Measurements from ENCODE around the gene NR4A1.

Gene NR4A1

DNA sequence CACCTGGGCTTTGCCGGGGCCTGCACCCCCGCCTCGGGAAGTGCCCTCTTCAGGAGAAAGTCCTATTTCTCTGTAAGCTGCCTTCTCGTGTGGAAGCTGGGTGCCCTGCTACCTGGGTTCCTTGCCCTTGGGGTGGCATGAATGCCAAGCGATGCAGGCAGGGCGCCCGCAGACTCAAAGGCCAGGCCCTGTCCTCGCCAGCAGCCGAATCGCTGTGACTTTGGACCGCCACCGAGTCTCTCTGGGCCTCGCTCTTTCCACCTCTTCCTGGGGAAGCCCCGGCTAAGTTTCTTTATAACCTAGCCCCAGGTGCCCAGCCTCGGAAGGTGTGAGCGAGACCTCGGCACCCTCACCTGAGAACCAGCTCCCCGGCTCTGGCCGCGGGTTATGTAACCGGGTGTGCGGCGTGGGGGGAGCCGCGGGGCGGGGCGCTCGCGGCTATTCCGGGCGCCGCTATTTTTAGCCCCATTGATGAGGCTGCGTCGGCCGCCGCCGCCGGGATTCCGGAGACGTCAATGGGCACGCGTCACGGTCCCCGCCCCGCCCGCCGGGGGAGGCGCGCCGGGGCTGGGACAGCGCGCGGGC, 14.6 kb upstream of the NR4A1 start:
- DNase-seq (ENCODE audit: low read depth, low spot score): no peak
- Histone ChIP-seq H3K4me3 (ENCODE audit: insufficient read length, low read depth) (peak overlapping the region; percentile 33), H3K27me3 (ENCODE audit: insufficient read depth, insufficient read length) (peaks cover 42% of the 10 kb centered on the region), H3K9ac (ENCODE audit: insufficient read length, low read depth) (peak overlapping the region; percentile 65), H3K36me3 (ENCODE audit: insufficient read depth, insufficient read length, low read length) (no peaks in the 10 kb centered on the region), H3K9me3 (ENCODE audit: insufficient read depth, low read length) (no peaks in the 10 kb centered on the region), H3K4me1 (ENCODE audit: insufficient read depth, insufficient read length) (peaks cover 23% of the 10 kb centered on the region)
- no peak for TF ChIP-seq SUZ12 (IDR thresholded peaks at IDR 0.05; ENCODE audit: extremely low read depth, insufficient read depth, insufficient read length)
- TF ChIP-seq ZNF274 (IDR thresholded peaks at IDR 0.05; ENCODE audit: low read depth, low read length): no peak

DNA sequence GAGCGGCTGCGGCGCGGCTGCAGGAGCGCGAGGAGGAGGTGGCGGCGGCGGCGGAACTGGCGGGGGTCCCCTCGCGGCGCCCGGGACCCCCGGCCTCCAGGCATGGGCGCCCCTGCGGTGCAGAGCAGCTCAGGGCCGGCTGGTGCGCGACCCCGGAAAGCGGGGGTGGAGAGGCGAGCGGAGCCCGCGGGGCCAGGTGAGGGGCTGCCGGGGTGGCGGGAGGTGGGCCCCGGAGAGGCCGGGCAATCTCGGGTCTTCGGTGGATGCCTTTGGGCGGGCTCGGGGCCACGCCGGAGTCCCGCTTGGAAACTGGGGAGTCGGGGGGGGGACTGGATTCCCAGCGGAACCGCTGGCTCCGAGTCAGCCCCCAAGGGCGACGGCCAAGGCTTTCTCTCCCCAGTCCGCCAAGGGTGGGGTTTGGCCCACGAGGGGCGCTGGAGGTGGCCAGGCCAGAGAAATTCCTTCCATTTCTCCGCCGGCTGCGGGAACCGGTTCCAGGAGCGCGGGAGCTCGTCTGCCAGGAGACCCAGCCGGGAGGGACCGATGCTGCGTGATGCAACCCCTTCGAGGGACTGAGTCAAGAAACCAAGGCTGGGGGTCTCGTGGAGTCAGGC, 13.9 kb upstream of the NR4A1 start:
- no peak for DNase-seq (ENCODE audit: low read depth, low spot score)
- no peaks in the 10 kb centered on the region for H3K9me3 ChIP-seq (ENCODE audit: insufficient read depth, low read length)
- peaks cover 39% of the 10 kb centered on the region for H3K27me3 ChIP-seq (ENCODE audit: insufficient read depth, insufficient read length)
- peak overlapping the region; percentile 73 for H3K4me3 ChIP-seq (ENCODE audit: insufficient read length, low read depth)
- H3K9ac ChIP-seq (ENCODE audit: insufficient read length, low read depth): peak overlapping the region; percentile 80
- peaks cover 4% of the 10 kb centered on the region for H3K36me3 ChIP-seq (ENCODE audit: insufficient read depth, insufficient read length, low read length)
- H3K4me1 ChIP-seq (ENCODE audit: insufficient read depth, insufficient read length): peaks cover 23% of the 10 kb centered on the region
- TF ChIP-seq SUZ12 (IDR thresholded peaks at IDR 0.05; ENCODE audit: extremely low read depth, insufficient read depth, insufficient read length) (no peak), YY1 (IDR thresholded peaks at IDR 0.05; ENCODE audit: insufficient read depth, insufficient read length) (no peak), ZNF274 (IDR thresholded peaks at IDR 0.05; ENCODE audit: low read depth, low read length) (no peak)

- DNase-seq (ENCODE audit: low read depth, low spot score): no peak
- Histone ChIP-seq H3K9ac (ENCODE audit: insufficient read length, low read depth) (no peak overlapping the region), H3K27me3 (ENCODE audit: insufficient read depth, insufficient read length) (peaks cover 36% of the 10 kb centered on the region), H3K36me3 (ENCODE audit: insufficient read depth, insufficient read length, low read length) (peaks cover 15% of the 10 kb centered on the region), H3K4me1 (ENCODE audit: insufficient read depth, insufficient read length) (peaks cover 22% of the 10 kb centered on the region), H3K4me3 (ENCODE audit: insufficient read length, low read depth) (peak overlapping the region; percentile 3), H3K9me3 (ENCODE audit: insufficient read depth, low read length) (no peaks in the 10 kb centered on the region)
- no peak for TF ChIP-seq SUZ12 (IDR thresholded peaks at IDR 0.05; ENCODE audit: extremely low read depth, insufficient read depth, insufficient read length)
- no peak for TF ChIP-seq ZNF274 (IDR thresholded peaks at IDR 0.05; ENCODE audit: low read depth, low read length)
These were observed 12.8 kb upstream of the NR4A1 start for GRCh38 chr12:52038447-52038846.

- TF ChIP-seq YY1 (IDR thresholded peaks at IDR 0.05; ENCODE audit: insufficient read depth, insufficient read length) (no peak), SUZ12 (IDR thresholded peaks at IDR 0.05; ENCODE audit: extremely low read depth, insufficient read depth, insufficient read length) (no peak), ZNF274 (IDR thresholded peaks at IDR 0.05; ENCODE audit: low read depth, low read length) (no peak)
- no peaks in the 10 kb centered on the region for H3K9me3 ChIP-seq (ENCODE audit: insufficient read depth, low read length)
- peaks cover 18% of the 10 kb centered on the region for H3K4me1 ChIP-seq (ENCODE audit: insufficient read depth, insufficient read length)
- H3K9ac ChIP-seq (ENCODE audit: insufficient read length, low read depth): no peak overlapping the region
- H3K27me3 ChIP-seq (ENCODE audit: insufficient read depth, insufficient read length): peaks cover 10% of the 10 kb centered on the region
- peaks cover 33% of the 10 kb centered on the region for H3K36me3 ChIP-seq (ENCODE audit: insufficient read depth, insufficient read length, low read length)
- H3K4me3 ChIP-seq (ENCODE audit: insufficient read length, low read depth): no peak overlapping the region
- DNase-seq (ENCODE audit: low read depth, low spot score): no peak
These were observed 10.2 kb upstream of the NR4A1 start for GRCh38 chr12:52041035-52041434.

- H3K4me1 ChIP-seq (ENCODE audit: insufficient read depth, insufficient read length): peaks cover 12% of the 10 kb centered on the region
- H3K9me3 ChIP-seq (ENCODE audit: insufficient read depth, low read length): no peaks in the 10 kb centered on the region
- no peak overlapping the region for H3K9ac ChIP-seq (ENCODE audit: insufficient read length, low read depth)
- no peak for DNase-seq (ENCODE audit: low read depth, low spot score)
- no peak overlapping the region for H3K4me3 ChIP-seq (ENCODE audit: insufficient read length, low read depth)
- peaks cover 3% of the 10 kb centered on the region for H3K27me3 ChIP-seq (ENCODE audit: insufficient read depth, insufficient read length)
- TF ChIP-seq YY1 (IDR thresholded peaks at IDR 0.05; ENCODE audit: insufficient read depth, insufficient read length): no peak
- TF ChIP-seq SUZ12 (IDR thresholded peaks at IDR 0.05; ENCODE audit: extremely low read depth, insufficient read depth, insufficient read length): no peak
- no peak for TF ChIP-seq ZNF274 (IDR thresholded peaks at IDR 0.05; ENCODE audit: low read depth, low read length)
- H3K36me3 ChIP-seq (ENCODE audit: insufficient read depth, insufficient read length, low read length): peaks cover 37% of the 10 kb centered on the region
These were observed 9.5 kb upstream of the NR4A1 start for GRCh38 chr12:52041695-52042123.

DNA sequence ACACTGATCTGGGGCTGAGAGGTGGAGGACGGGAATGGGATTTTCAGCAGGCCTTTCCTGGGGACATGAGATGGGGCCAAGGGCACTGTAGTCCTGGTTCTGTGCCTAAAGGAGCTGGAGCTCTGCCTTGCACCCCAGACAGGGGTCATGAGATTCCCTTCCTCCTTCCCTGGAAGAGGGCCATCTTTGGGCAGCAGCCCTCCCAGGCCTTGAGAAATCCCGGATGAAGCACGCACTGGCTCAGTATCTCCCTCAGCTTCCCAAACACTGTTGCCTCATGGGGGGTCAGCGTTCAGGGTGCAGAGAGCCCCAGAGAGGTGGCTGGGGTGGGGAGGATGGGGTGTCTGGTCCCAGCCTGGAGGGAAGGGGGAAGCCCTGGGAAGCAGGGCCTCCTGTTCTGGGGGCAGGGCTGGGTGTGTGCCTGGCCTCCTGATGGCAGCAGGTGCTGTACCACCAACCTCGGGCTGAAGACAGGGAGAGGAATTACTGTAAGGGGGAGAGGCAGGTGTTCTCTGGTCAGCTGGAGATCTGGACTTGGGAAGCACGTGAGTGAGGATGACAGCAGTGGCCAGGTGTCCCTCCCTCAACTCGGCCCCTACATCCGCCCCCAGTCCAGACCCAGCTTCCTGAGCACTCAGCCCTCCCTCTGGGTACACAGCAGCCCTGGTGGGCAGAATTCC, 8.4 kb upstream of the NR4A1 start:
- Histone ChIP-seq H3K9me3 (ENCODE audit: insufficient read depth, low read length) (no peaks in the 10 kb centered on the region), H3K27me3 (ENCODE audit: insufficient read depth, insufficient read length) (peaks cover 2% of the 10 kb centered on the region), H3K36me3 (ENCODE audit: insufficient read depth, insufficient read length, low read length) (peaks cover 46% of the 10 kb centered on the region), H3K4me1 (ENCODE audit: insufficient read depth, insufficient read length) (peaks cover 12% of the 10 kb centered on the region), H3K9ac (ENCODE audit: insufficient read length, low read depth) (no peak overlapping the region), H3K4me3 (ENCODE audit: insufficient read length, low read depth) (no peak overlapping the region)
- DNase-seq (ENCODE audit: low read depth, low spot score): no peak
- TF ChIP-seq SUZ12 (IDR thresholded peaks at IDR 0.05; ENCODE audit: extremely low read depth, insufficient read depth, insufficient read length) (no peak), YY1 (IDR thresholded peaks at IDR 0.05; ENCODE audit: insufficient read depth, insufficient read length) (no peak), ZNF274 (IDR thresholded peaks at IDR 0.05; ENCODE audit: low read depth, low read length) (no peak)

Measured in NT2/D1 (cell line).